DMS153 treated with DMSO at 0.1 percent for 48 hours (cell line): ENCODE data around the gene SMARCC2.
"Not testable (repeated sequence)": the region's sequence is repeated elsewhere in the genome, so short reads cannot be mapped to it uniquely, and the experiment has no call there.

Experiments used
- DNase-seq: peaks from one replicate; lab custom pipeline; 2025; ENCODE audit not compliant: unreplicated experiment; lab: John Stamatoyannopoulos, UW

Gene SMARCC2

GRCh38 chr12:56165369-56165768 is 23.9 kb downstream of the SMARCC2 start:
- DNase-seq = no peak

GRCh38 chr12:56164345-56164729 is 24.9 kb downstream of the SMARCC2 start:
- DNase-seq = no peak

- no peak for DNase-seq
Measured at GRCh38 chr12:56163533-56164344, 25.5 kb downstream of the SMARCC2 start.

- DNase-seq = no peak
Measured at GRCh38 chr12:56162468-56163290, 26.6 kb downstream of the SMARCC2 start.

- DNase-seq = no peak
Measured at GRCh38 chr12:56161690-56162351, 27.5 kb downstream of the SMARCC2 start.

- DNase-seq = no peak
Measured at GRCh38 chr12:56160894-56161689, 28.2 kb downstream of the SMARCC2 start.

- DNase-seq = no peak
Measured at GRCh38 chr12:56160193-56160763, 29.0 kb downstream of the SMARCC2 start.

- no peak for DNase-seq
Measured at GRCh38 chr12:56159482-56160192, 29.6 kb downstream of the SMARCC2 start.

- DNase-seq = no peak
Measured at GRCh38 chr12:56158926-56159461, 30.3 kb downstream of the SMARCC2 start.

GRCh38 chr12:56158029-56158925 is 31.0 kb downstream of the SMARCC2 start, which contains the start of gene MYL6:
Gene MYL6 (plus strand): TSS chr12:56158359. CDS start chr12:56158402, 43 bp downstream.
- DNase-seq = peak; percentile 95

- peak; percentile 87 for DNase-seq
Measured at GRCh38 chr12:56157201-56158028, 31.9 kb downstream of the SMARCC2 start.

GRCh38 chr12:56156464-56157200 is 32.7 kb downstream of the SMARCC2 start:
- DNase-seq = not testable (repeated sequence)

- no peak for DNase-seq
Measured at GRCh38 chr12:56155256-56155845, 33.9 kb downstream of the SMARCC2 start.

- DNase-seq = no peak
Measured at GRCh38 chr12:56154818-56155217, 34.5 kb downstream of the SMARCC2 start.

GRCh38 chr12:56154246-56154771 is 35.0 kb downstream of the SMARCC2 start:
- DNase-seq = no peak

- no peak for DNase-seq
Measured at GRCh38 chr12:56153678-56154065, 35.6 kb downstream of the SMARCC2 start.
